ENCODE measurements around the gene TRIM52. TPM values are rescaled to one million over a fixed set of nuclear protein-coding genes. Genes with fewer than 3 reads are reported as not detected.
A peak's percentile ranks its signal among the peaks of the same experiment; 100 is the strongest.

The TRIM52 gene
- total and polyA plus RNA-seq, 9 of the 15 experiments (the other 6 are each of a cell fraction or from before 2014, with no cell fraction given), result 3.3 to 21.9 (median 13.5) TPM

GRCh38 chr5:181221792-181222629, 38.9 kb downstream of the TRIM52 start (continued):
- TF ChIP-seq SIN3B (IDR thresholded peaks at IDR 0.05; ENCODE audit: low read depth), result 0 out of 2 replicates have a peak, but pooled peaks have one; percentile 10
- TF ChIP-seq TRIM24 (IDR thresholded peaks at IDR 0.05), result peak in 1 of 2 experiments; percentile 64; a peak in 2 of 4 replicates
- no peak for TF ChIP-seq ZNF347 (CRISPR knock-in tag; IDR thresholded peaks at IDR 0.05; ENCODE audit: low read depth)
- TF ChIP-seq ZNF23 (CRISPR knock-in tag; IDR thresholded peaks at IDR 0.05), result no peak
- TF ChIP-seq ZBTB8A (IDR thresholded peaks at IDR 0.05; ENCODE audit: partially characterized antibody), result peak; percentile 56
- peak; percentile 32; the same call in 1 of the 2 replicates for TF ChIP-seq STAT5A (IDR thresholded peaks at IDR 0.05; ENCODE audit: borderline replicate concordance, low read length)
- no peak for TF ChIP-seq ZNF232 (CRISPR knock-in tag; IDR thresholded peaks at IDR 0.05)
- peak; percentile 2; the same call in 1 of the 2 replicates for TF ChIP-seq SMC3 (conservative IDR thresholded peaks at IDR 0.05; ENCODE audit: insufficient read depth, low read depth, low read length)
- peak; percentile 25 for TF ChIP-seq TAF1 (IDR thresholded peaks at IDR 0.05; ENCODE audit: control insufficient read depth, extremely low read depth, insufficient read depth, low read length, severe bottlenecking)
- TF ChIP-seq ZFPM2 (CRISPR knock-in tag; IDR thresholded peaks at IDR 0.05), result no peak
- TF ChIP-seq SP1 (CRISPR knock-in tag; IDR thresholded peaks at IDR 0.05), result peak; percentile 88
- TF ChIP-seq ZNF740 (CRISPR knock-in tag; IDR thresholded peaks at IDR 0.05), result peak; percentile 83; the same call in 1 of the 2 replicates
- TF ChIP-seq ZNF740 (tag; IDR thresholded peaks at IDR 0.05), result no peak
- 0 out of 2 replicates have a peak, but pooled peaks have one; percentile 69 for TF ChIP-seq NFRKB (IDR thresholded peaks at IDR 0.05; ENCODE audit: low read depth)
- peak; percentile 72 for TF ChIP-seq MTA1 (IDR thresholded peaks at IDR 0.05; ENCODE audit: borderline replicate concordance)
- TF ChIP-seq TRIM28 (IDR thresholded peaks at IDR 0.05), result peak; percentile 81
- TF ChIP-seq ZNF24 (IDR thresholded peaks at IDR 0.05), result peak; percentile 96; the same call in 1 of the 2 replicates
- peak; percentile 26; the same call in 1 of the 2 replicates for TF ChIP-seq CREB1 (IDR thresholded peaks at IDR 0.05)
- peak; percentile 72 for TF ChIP-seq CREB1 (CRISPR knock-in tag; IDR thresholded peaks at IDR 0.05)
- TF ChIP-seq ZHX1 (conservative IDR thresholded peaks at IDR 0.05; ENCODE audit: low read length), result no peak
- peak; percentile 51 for TF ChIP-seq POLR2A (conservative IDR thresholded peaks at IDR 0.05)
- TF ChIP-seq TCFL5 (CRISPR knock-in tag; conservative IDR thresholded peaks at IDR 0.05), result no peak
- TF ChIP-seq ATF1 (CRISPR knock-in tag; IDR thresholded peaks at IDR 0.05), result no peak
- peak; percentile 84 for TF ChIP-seq ATF1 (tag; IDR thresholded peaks at IDR 0.05)
